GM23338 (cell line): Measurements from ENCODE around the gene P4HTM. TPM values are rescaled to one million over a fixed set of nuclear protein-coding genes. Genes with fewer than 3 reads are reported as not detected.

ENCODE experiments used
- CREB1 ChIP-seq: fragments of 250-450 bp; sonication (Bioruptor Pico); IDR thresholded peaks from 2 replicates; pipeline ENCODE4 v1.5.0; 2020; ENCODE audit warnings: low read depth, mild to moderate bottlenecking, moderate library complexity
- EZH2 ChIP-seq: fragments of 200-600 bp; sonication (generic); IDR thresholded peaks from one replicate; pipeline ENCODE4 v1.8.0; 2017; ENCODE audit warnings: antibody characterized with exemption, mild to moderate bottlenecking, low read depth; ENCODE audit not compliant: unreplicated experiment
- EZH2phosphoT487 ChIP-seq: fragments of 200-600 bp; sonication (generic); IDR thresholded peaks from one replicate; pipeline ENCODE4 v1.8.1; 2018; ENCODE audit warnings: antibody characterized with exemption; ENCODE audit not compliant: unreplicated experiment
- NANOG ChIP-seq: IDR thresholded peaks from 2 replicates; pipeline ENCODE4 v1.6.1; 2016; ENCODE audit warnings: antibody characterized with exemption, borderline replicate concordance
- POLR2AphosphoS5 ChIP-seq: IDR thresholded peaks from 2 replicates; pipeline ENCODE4 v1.6.1; 2016; ENCODE audit warnings: antibody characterized with exemption, low read depth
- STAT1 ChIP-seq: IDR thresholded peaks from one replicate; pipeline ENCODE4 v1.6.1; 2016; ENCODE audit warnings: antibody characterized with exemption; ENCODE audit not compliant: unreplicated experiment
- ZNF114 ChIP-seq: fragments of 250-450 bp; sonication (Bioruptor Pico); IDR thresholded peaks from 2 replicates; pipeline ENCODE4 v1.5.0; 2020; ENCODE audit warnings: mild to moderate bottlenecking, moderate library complexity
- ZNF331 ChIP-seq: fragments of 250-450 bp; sonication (Bioruptor Pico); IDR thresholded peaks from 2 replicates; pipeline ENCODE4 v1.5.0; 2020; ENCODE audit warnings: low read depth, mild to moderate bottlenecking, moderate library complexity
- polyA plus RNA-seq: library from polyadenylated mRNA; unstranded; fragments of >200 nt; fragmentation: Nextera tagmentation; extraction: Ambion mirVana; gene quantifications from 2 replicates; pipeline ENCODE4 v1.2.1, GENCODE V29; 2016
- total RNA-seq: library from RNA; depleted of rRNA; stranded (reverse); fragments of >200 nt; shearing (Covaris generic); gene quantifications from 2 replicates; pipeline ENCODE4 v1.2.3, GENCODE V29; 2014
- TF ChIP-seq, protein P1 (sequence below): fragments of 250-450 bp; sonication (Bioruptor Pico); IDR thresholded peaks from 2 replicates; pipeline ENCODE4 v1.5.0; 2020; ENCODE audit warnings: mild to moderate bottlenecking, moderate library complexity
- TF ChIP-seq, protein P2 (sequence below), 2 experiments: fragments of 200-600 bp in 1 of 2; sonication (generic) in 1 of 2; conservative IDR thresholded peaks; 2 replicates each; pipeline versions ENCODE4 v1.5.1 to v1.6.1; 2016 to 2017; ENCODE audit warnings: antibody characterized with exemption in 2 of 2, low read depth in 2 of 2, mild to moderate bottlenecking in 2 of 2, moderate library complexity in 1 of 2
- TF ChIP-seq, protein P3 (sequence below): IDR thresholded peaks from one replicate; pipeline ENCODE4 v1.6.1; 2018; ENCODE audit warnings: antibody characterized with exemption; ENCODE audit not compliant: unreplicated experiment

Gene P4HTM
- total and polyA plus RNA-seq, 2 experiments from 2014 or later = 15.9 to 28.7 TPM

DNA sequence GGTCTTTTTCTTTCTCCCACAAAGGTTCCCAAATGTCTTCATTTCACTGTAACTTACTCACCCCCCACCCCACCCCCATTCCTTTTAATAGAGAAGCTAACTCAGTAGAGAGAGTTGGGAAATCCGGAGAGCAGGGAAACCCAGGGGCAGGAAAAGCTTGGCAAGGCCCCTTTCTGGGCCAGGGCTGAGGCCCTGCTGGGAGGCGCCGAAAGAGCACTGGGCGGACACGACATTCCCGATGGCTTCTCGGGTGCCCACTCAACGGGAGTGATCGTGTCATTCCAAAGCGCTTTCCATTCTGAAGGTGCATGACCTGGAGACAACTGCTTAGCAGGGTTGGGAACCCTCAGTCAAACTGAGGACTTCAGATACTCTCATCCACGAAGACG, 29.9 kb downstream of the P4HTM start (continued):
- TF ChIP-seq, protein P1, sequence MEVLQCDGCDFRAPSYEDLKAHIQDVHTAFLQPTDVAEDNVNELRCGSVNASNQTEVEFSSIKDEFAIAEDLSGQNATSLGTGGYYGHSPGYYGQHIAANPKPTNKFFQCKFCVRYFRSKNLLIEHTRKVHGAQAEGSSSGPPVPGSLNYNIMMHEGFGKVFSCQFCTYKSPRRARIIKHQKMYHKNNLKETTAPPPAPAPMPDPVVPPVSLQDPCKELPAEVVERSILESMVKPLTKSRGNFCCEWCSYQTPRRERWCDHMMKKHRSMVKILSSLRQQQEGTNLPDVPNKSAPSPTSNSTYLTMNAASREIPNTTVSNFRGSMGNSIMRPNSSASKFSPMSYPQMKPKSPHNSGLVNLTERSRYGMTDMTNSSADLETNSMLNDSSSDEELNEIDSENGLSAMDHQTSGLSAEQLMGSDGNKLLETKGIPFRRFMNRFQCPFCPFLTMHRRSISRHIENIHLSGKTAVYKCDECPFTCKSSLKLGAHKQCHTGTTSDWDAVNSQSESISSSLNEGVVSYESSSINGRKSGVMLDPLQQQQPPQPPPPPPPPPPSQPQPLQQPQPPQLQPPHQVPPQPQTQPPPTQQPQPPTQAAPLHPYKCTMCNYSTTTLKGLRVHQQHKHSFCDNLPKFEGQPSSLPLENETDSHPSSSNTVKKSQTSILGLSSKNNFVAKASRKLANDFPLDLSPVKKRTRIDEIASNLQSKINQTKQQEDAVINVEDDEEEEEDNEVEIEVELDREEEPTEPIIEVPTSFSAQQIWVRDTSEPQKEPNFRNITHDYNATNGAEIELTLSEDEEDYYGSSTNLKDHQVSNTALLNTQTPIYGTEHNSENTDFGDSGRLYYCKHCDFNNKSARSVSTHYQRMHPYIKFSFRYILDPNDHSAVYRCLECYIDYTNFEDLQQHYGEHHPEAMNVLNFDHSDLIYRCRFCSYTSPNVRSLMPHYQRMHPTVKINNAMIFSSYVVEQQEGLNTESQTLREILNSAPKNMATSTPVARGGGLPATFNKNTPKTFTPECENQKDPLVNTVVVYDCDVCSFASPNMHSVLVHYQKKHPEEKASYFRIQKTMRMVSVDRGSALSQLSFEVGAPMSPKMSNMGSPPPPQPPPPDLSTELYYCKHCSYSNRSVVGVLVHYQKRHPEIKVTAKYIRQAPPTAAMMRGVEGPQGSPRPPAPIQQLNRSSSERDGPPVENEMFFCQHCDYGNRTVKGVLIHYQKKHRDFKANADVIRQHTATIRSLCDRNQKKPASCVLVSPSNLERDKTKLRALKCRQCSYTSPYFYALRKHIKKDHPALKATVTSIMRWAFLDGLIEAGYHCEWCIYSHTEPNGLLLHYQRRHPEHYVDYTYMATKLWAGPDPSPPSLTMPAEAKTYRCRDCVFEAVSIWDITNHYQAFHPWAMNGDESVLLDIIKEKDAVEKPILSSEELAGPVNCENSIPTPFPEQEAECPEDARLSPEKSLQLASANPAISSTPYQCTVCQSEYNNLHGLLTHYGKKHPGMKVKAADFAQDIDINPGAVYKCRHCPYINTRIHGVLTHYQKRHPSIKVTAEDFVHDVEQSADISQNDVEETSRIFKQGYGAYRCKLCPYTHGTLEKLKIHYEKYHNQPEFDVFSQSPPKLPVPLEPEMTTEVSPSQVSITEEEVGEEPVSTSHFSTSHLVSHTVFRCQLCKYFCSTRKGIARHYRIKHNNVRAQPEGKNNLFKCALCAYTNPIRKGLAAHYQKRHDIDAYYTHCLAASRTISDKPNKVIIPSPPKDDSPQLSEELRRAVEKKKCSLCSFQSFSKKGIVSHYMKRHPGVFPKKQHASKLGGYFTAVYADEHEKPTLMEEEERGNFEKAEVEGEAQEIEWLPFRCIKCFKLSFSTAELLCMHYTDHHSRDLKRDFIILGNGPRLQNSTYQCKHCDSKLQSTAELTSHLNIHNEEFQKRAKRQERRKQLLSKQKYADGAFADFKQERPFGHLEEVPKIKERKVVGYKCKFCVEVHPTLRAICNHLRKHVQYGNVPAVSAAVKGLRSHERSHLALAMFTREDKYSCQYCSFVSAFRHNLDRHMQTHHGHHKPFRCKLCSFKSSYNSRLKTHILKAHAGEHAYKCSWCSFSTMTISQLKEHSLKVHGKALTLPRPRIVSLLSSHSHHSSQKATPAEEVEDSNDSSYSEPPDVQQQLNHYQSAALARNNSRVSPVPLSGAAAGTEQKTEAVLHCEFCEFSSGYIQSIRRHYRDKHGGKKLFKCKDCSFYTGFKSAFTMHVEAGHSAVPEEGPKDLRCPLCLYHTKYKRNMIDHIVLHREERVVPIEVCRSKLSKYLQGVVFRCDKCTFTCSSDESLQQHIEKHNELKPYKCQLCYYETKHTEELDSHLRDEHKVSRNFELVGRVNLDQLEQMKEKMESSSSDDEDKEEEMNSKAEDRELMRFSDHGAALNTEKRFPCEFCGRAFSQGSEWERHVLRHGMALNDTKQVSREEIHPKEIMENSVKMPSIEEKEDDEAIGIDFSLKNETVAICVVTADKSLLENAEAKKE (CRISPR knock-in tag) = no peak
- TF ChIP-seq EZH2phosphoT487 (no peak), NANOG (no peak), ZNF114 (CRISPR knock-in tag) (no peak), STAT1 (no peak), EZH2 (no peak), POLR2AphosphoS5 (no peak), ZNF331 (CRISPR knock-in tag) (no peak), CREB1 (CRISPR knock-in tag) (no peak)
- TF ChIP-seq, protein P2, sequence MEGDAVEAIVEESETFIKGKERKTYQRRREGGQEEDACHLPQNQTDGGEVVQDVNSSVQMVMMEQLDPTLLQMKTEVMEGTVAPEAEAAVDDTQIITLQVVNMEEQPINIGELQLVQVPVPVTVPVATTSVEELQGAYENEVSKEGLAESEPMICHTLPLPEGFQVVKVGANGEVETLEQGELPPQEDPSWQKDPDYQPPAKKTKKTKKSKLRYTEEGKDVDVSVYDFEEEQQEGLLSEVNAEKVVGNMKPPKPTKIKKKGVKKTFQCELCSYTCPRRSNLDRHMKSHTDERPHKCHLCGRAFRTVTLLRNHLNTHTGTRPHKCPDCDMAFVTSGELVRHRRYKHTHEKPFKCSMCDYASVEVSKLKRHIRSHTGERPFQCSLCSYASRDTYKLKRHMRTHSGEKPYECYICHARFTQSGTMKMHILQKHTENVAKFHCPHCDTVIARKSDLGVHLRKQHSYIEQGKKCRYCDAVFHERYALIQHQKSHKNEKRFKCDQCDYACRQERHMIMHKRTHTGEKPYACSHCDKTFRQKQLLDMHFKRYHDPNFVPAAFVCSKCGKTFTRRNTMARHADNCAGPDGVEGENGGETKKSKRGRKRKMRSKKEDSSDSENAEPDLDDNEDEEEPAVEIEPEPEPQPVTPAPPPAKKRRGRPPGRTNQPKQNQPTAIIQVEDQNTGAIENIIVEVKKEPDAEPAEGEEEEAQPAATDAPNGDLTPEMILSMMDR (conservative IDR thresholded peaks at IDR 0.05; ENCODE audit: low read depth in 2 of 2) = no peak
- TF ChIP-seq, protein P3, sequence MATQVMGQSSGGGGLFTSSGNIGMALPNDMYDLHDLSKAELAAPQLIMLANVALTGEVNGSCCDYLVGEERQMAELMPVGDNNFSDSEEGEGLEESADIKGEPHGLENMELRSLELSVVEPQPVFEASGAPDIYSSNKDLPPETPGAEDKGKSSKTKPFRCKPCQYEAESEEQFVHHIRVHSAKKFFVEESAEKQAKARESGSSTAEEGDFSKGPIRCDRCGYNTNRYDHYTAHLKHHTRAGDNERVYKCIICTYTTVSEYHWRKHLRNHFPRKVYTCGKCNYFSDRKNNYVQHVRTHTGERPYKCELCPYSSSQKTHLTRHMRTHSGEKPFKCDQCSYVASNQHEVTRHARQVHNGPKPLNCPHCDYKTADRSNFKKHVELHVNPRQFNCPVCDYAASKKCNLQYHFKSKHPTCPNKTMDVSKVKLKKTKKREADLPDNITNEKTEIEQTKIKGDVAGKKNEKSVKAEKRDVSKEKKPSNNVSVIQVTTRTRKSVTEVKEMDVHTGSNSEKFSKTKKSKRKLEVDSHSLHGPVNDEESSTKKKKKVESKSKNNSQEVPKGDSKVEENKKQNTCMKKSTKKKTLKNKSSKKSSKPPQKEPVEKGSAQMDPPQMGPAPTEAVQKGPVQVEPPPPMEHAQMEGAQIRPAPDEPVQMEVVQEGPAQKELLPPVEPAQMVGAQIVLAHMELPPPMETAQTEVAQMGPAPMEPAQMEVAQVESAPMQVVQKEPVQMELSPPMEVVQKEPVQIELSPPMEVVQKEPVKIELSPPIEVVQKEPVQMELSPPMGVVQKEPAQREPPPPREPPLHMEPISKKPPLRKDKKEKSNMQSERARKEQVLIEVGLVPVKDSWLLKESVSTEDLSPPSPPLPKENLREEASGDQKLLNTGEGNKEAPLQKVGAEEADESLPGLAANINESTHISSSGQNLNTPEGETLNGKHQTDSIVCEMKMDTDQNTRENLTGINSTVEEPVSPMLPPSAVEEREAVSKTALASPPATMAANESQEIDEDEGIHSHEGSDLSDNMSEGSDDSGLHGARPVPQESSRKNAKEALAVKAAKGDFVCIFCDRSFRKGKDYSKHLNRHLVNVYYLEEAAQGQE = no peak
